SK-N-SH (cell line): ENCODE results near the gene SIM2. TPM values are rescaled to one million over a fixed set of nuclear protein-coding genes. Genes with fewer than 3 reads are reported as not detected.

ENCODE experiments used
- CTCF ChIA-PET: fragments of 300-600, 350-600 bp; formaldehyde crosslinking; extraction: SDS; loops from one replicate; lab custom pipeline; 2021; lab: Yijun Ruan, JAX
- POLR2A ChIA-PET: fragments of 350-600 bp; sonication (Branson Sonifier 250); formaldehyde crosslinking; extraction: SDS; loops from one replicate; lab custom pipeline; 2020; ENCODE audit warnings: antibody characterized with exemption, inconsistent platforms; lab: Yijun Ruan, JAX
- DNase-seq: peaks from one replicate; pipeline ENCODE4 v3.0.0; 2012
- H2AFZ ChIP-seq: fragments of 200-600 bp; sonication (generic); 2 replicates; pipeline ENCODE4 v1.8.1; 2016; ENCODE audit warnings: antibody characterized with exemption, mild to moderate bottlenecking, low read depth
- H3F3A ChIP-seq: fragments of 200-600 bp; sonication (generic); replicated peaks from 2 replicates; pipeline ENCODE3; 2016; ENCODE audit warnings: antibody characterized with exemption, mild to moderate bottlenecking; ENCODE audit not compliant: insufficient read depth
- H3K27ac ChIP-seq, 2 experiments: fragments of 200-500 bp in 1 of 2; fragments of 200-600 bp in 1 of 2; sonication (Bioruptor generic) in 1 of 2; sonication (generic), shearing (Covaris generic) in 1 of 2; 2 replicates each; pipeline versions ENCODE4 v1.5.1 to v1.6.1; 2014 to 2016; ENCODE audit warnings: low read depth in 2 of 2, inconsistent platforms in 1 of 2, low read length in 1 of 2, mild to moderate bottlenecking in 1 of 2, mixed read lengths in 1 of 2
- H3K27me3 ChIP-seq: fragments of 200-600 bp; sonication (generic), shearing (Covaris generic); 2 replicates; pipeline ENCODE4 v1.6.1; 2016; ENCODE audit warnings: mixed run types; ENCODE audit not compliant: insufficient read depth
- H3K36me3 ChIP-seq, 2 experiments: fragments of 200-500 bp in 1 of 2; fragments of 200-600 bp in 1 of 2; sonication (Bioruptor generic) in 1 of 2; sonication (generic) in 1 of 2; replicated peaks in 1 of 2; 2 replicates each; pipeline versions ENCODE3 to v1.5.1; 2014 to 2016; ENCODE audit warnings: low read length in 1 of 2, mild to moderate bottlenecking in 1 of 2; ENCODE audit not compliant: insufficient read depth in 2 of 2, control insufficient read depth in 1 of 2
- H3K4me1 ChIP-seq, 2 experiments: fragments of 200-500 bp in 1 of 2; fragments of 200-600 bp in 1 of 2; sonication (Bioruptor generic) in 1 of 2; sonication (generic), shearing (Covaris generic) in 1 of 2; 2 replicates each; pipeline versions ENCODE4 v1.5.1 to v1.6.1; 2014 to 2016; ENCODE audit warnings: low read depth in 1 of 2, low read length in 1 of 2, mixed run types in 1 of 2; ENCODE audit not compliant: insufficient read depth in 2 of 2, control insufficient read depth in 1 of 2
- H3K4me2 ChIP-seq: fragments of 200-600 bp; sonication (generic), shearing (Covaris generic); 2 replicates; pipeline ENCODE4 v1.6.1; 2017; ENCODE audit warnings: mixed run types
- H3K4me3 ChIP-seq, 2 experiments: fragments of 200-500 bp in 1 of 2; fragments of 200-600 bp in 1 of 2; sonication (Bioruptor generic) in 1 of 2; sonication (generic), shearing (Covaris generic) in 1 of 2; 2 replicates each; pipeline versions ENCODE4 v1.5.1 to v1.8.1; 2014 to 2016; ENCODE audit warnings: low read depth in 2 of 2, inconsistent platforms in 1 of 2, low read length in 1 of 2, mild to moderate bottlenecking in 1 of 2, mixed read lengths in 1 of 2, moderate library complexity in 1 of 2
- H3K79me2 ChIP-seq: fragments of 200-600 bp; sonication (generic); 2 replicates; pipeline ENCODE4 v1.8.1; 2017; ENCODE audit warnings: mild to moderate bottlenecking; ENCODE audit not compliant: insufficient read depth
- H3K9ac ChIP-seq: fragments of 200-600 bp; sonication (generic); 2 replicates; pipeline ENCODE4 v1.6.1; 2017; ENCODE audit warnings: mixed run types
- H3K9me2 ChIP-seq: fragments of 200-600 bp; sonication (generic); 2 replicates; pipeline ENCODE4 v1.6.1; 2017; ENCODE audit warnings: mixed run types
- H3K9me3 ChIP-seq: fragments of 200-600 bp; sonication (generic); 2 replicates; pipeline ENCODE4 v1.6.1; 2017; ENCODE audit warnings: mixed run types, mild to moderate bottlenecking, moderate library complexity
- H4K20me1 ChIP-seq: fragments of 200-600 bp; sonication (generic); 2 replicates; pipeline ENCODE4 v1.6.1; 2017; ENCODE audit warnings: mild to moderate bottlenecking, mixed run types; ENCODE audit not compliant: insufficient read depth
- CTCF ChIP-seq: fragments of 200-600 bp; sonication (generic); IDR thresholded peaks from 2 replicates; pipeline ENCODE4 v1.6.1; 2017; ENCODE audit warnings: antibody characterized with exemption, mild to moderate bottlenecking, moderate library complexity
- ELF1 ChIP-seq: IDR thresholded peaks from 2 replicates; pipeline ENCODE4 v1.4.0; 2012
- EP300 ChIP-seq, 2 experiments: IDR thresholded peaks; 2 replicates each; pipeline versions ENCODE4 v1.4.0 to v1.6.1; 2012; ENCODE audit warnings: borderline replicate concordance in 1 of 2, low read depth in 1 of 2, low read length in 1 of 2
- EZH2phosphoT487 ChIP-seq: fragments of 200-600 bp; sonication (generic); IDR thresholded peaks from 2 replicates; pipeline ENCODE4 v1.6.1; 2017; ENCODE audit warnings: low read depth, mixed run types, mild to moderate bottlenecking, antibody characterized with exemption, moderate library complexity, borderline replicate concordance
- GABPA ChIP-seq: IDR thresholded peaks from 2 replicates; pipeline ENCODE4 v1.4.0; 2012; ENCODE audit warnings: low read depth, mild to moderate bottlenecking
- MAX ChIP-seq: IDR thresholded peaks from 2 replicates; pipeline ENCODE4 v1.4.0; 2012; ENCODE audit warnings: low read depth
- MEF2A ChIP-seq: IDR thresholded peaks from 2 replicates; pipeline ENCODE4 v1.4.0; 2012; ENCODE audit warnings: low read depth, borderline replicate concordance
- MXI1 ChIP-seq: IDR thresholded peaks from 2 replicates; pipeline ENCODE4 v1.6.1; 2012; ENCODE audit warnings: mild to moderate bottlenecking, low read depth, low read length, improper control_type of control experiment
- NFIC ChIP-seq: IDR thresholded peaks from 2 replicates; pipeline ENCODE4 v1.4.0; 2012; ENCODE audit warnings: borderline replicate concordance
- NRF1 ChIP-seq: IDR thresholded peaks from 2 replicates; pipeline ENCODE4 v1.6.1; 2012; ENCODE audit warnings: low read depth, mild to moderate bottlenecking, low read length
- RAD21 ChIP-seq: IDR thresholded peaks from 2 replicates; pipeline ENCODE4 v1.6.1; 2012; ENCODE audit warnings: mild to moderate bottlenecking, low read length
- RXRA ChIP-seq: IDR thresholded peaks from 2 replicates; pipeline ENCODE4 v1.4.0; 2012; ENCODE audit warnings: low read depth, mild to moderate bottlenecking, borderline replicate concordance
- TAF1 ChIP-seq: IDR thresholded peaks from 2 replicates; pipeline ENCODE4 v1.6.1; 2012; ENCODE audit warnings: low read depth, mild to moderate bottlenecking, low read length, moderate library complexity, borderline replicate concordance
- USF1 ChIP-seq: IDR thresholded peaks from 2 replicates; pipeline ENCODE4 v1.4.0; 2012; ENCODE audit warnings: low read depth, borderline replicate concordance
- USF2 ChIP-seq: fragments of 150-350 bp; IDR thresholded peaks from 2 replicates; pipeline ENCODE4 v1.6.1; 2017; ENCODE audit warnings: antibody characterized with exemption, low read length, low read depth, borderline replicate concordance
- ZBTB33 ChIP-seq: IDR thresholded peaks from 2 replicates; pipeline ENCODE4 v1.4.0; 2012; ENCODE audit warnings: low read depth, borderline replicate concordance
- WGBS: methylation state at CpG from one replicate; pipeline ENCODE4 v1.1.6; 2017; ENCODE audit warnings: low lambda C conversion rate; 5-methylcytosine and 5-hydroxymethylcytosine counted together
- polyA plus RNA-seq, 3 experiments: library from polyadenylated mRNA; depleted of rRNA; stranded (reverse); fragments of >200 nt; gene quantifications; 2 replicates each; pipeline ENCODE4 v1.2.3, GENCODE V29; 2012

SIM2 gene
- polyA plus RNA-seq, 1 of the 3 experiments (the other 2 are of a cell fraction), result not detected

- H3K36me3 ChIP-seq, result no peaks in the 10 kb centered on the region
- no peak for DNase-seq
- no peaks in the 10 kb centered on the region for H4K20me1 ChIP-seq
- no peaks in the 10 kb centered on the region; the same call in 1 of the 2 replicates for H3K79me2 ChIP-seq
- POLR2A ChIA-PET, result no interaction called here
- WGBS, result 67% methylated on average over 6 of the region's 6 CpGs
- TF ChIP-seq ZBTB33, result no peak
- no peak for TF ChIP-seq TAF1
- no peak for TF ChIP-seq MEF2A
- TF ChIP-seq USF1, result no peak
- no peak for TF ChIP-seq MXI1
- TF ChIP-seq RXRA, result no peak
- TF ChIP-seq CTCF, result no peak
- no peak for TF ChIP-seq GABPA
- no peak for TF ChIP-seq USF2
- TF ChIP-seq EP300 (IDR thresholded peaks at IDR 0.05; ENCODE audit: borderline replicate concordance in 1 of 2, low read depth in 1 of 2, low read length in 1 of 2), result no peak
- no peak for TF ChIP-seq ELF1
- TF ChIP-seq MAX, result no peak
- TF ChIP-seq NFIC, result no peak
- TF ChIP-seq NRF1, result no peak
- no peak for TF ChIP-seq EZH2phosphoT487
- no peak for TF ChIP-seq RAD21
- TF ChIP-seq, all 33 proteins: peak for 0
- no peaks in the 10 kb centered on the region for H3F3A ChIP-seq
- H3K27ac ChIP-seq, result no peak overlapping the region
- no peaks in the 10 kb centered on the region for H3K9me3 ChIP-seq
- no peak overlapping the region for H3K4me2 ChIP-seq
- no peak overlapping the region for H3K9ac ChIP-seq
- H3K4me3 ChIP-seq, result no peak overlapping the region
- CTCF ChIA-PET, result no interaction called here
- no peaks in the 10 kb centered on the region for H3K9me2 ChIP-seq
- no peaks in the 10 kb centered on the region for H3K27me3 ChIP-seq
- no peaks in the 10 kb centered on the region; a peak in 1 of 4 replicates for H3K4me1 ChIP-seq
- no peak overlapping the region for H2AFZ ChIP-seq
These were observed 93.6 kb downstream of the SIM2 start for GRCh38 chr21:36792505-36792967.
